GM18499 (cell line): Measurements from ENCODE around the gene PXMP2.

Experiments used
- ATAC-seq: cut with Tn5 transposase; IDR thresholded peaks from one replicate; pipeline ENCODE4 v1.9.1; 2021; ENCODE audit warnings: moderate number of reproducible peaks; ENCODE audit not compliant: insufficient read depth, unreplicated experiment

Gene PXMP2

DNA sequence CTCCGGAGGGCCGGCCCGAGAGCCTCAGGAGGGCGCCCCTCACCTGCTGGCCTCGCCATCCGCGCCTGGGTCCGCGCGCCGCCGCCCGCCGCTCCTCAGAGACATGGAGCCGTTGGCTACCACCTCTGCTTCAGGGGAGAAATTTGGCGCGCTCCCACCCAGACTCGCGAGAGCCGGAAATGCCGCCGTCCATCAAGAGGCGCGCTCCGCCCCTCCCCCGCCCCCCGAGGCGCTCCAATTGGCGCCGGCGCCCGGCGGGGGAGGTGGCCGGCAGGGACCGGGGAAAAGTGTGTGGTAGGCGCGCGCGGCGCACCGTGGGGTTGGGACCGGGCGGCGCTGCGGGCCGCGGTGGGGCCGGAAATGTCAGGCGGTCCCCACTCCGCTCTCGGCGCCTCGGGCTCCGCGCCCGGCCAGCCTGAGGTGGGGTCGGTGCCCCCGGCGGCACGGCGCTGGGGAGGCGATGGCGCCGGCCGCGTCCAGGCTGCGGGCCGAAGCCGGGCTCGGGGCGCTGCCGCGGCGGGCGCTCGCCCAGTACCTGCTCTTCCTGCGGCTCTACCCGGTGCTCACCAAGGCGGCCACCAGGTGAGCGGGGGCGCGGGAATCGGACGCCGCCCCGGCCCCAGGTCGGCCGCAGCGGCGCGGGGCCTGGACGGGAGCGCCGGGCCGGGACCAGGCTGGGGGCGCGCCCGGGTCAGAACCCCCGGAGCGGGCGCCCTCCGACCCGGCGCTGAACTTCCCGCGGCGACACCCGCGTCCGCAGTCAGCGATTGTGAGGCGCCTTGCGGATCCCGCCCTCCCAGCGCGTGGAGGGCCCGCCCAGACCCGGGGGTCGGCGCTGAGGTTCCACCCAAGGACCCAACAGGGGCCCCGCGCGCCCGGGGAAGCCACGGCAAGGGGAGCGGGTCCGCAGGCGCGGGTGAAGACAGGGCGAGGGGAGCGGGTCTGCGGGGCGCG, at the start of gene PXMP2, which contains the start of gene POLE:
Gene PXMP2 (plus strand): TSS at position 377 of the 954 bp plus-strand sequence. CDS start 84 bp downstream, at position 461.
Gene POLE (minus strand): TSS at position 132 of the 954 bp plus-strand sequence. CDS start 27 bp downstream, at position 105.
- ATAC-seq, result peak; percentile 84

DNA sequence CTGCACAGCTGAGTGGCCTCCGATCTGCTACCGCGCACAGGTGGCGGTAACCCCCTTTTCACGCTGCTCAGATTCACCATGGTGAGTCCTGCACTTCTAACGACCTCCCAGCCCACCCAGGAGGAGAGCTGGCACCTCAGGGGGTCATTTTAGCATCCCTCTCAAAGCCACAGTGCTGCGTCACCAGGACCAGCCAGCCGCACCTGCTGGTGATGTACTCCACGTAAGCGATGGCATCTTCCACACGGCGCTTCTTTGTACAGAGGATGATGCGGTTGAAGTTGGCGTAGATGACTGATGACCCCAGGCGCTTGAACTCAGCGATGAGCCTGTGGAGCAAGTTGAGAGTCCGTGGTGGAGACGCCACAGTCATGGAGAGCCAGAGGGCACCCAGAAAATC, 49.6 kb upstream of the PXMP2 start:
- ATAC-seq, result no peak

DNA sequence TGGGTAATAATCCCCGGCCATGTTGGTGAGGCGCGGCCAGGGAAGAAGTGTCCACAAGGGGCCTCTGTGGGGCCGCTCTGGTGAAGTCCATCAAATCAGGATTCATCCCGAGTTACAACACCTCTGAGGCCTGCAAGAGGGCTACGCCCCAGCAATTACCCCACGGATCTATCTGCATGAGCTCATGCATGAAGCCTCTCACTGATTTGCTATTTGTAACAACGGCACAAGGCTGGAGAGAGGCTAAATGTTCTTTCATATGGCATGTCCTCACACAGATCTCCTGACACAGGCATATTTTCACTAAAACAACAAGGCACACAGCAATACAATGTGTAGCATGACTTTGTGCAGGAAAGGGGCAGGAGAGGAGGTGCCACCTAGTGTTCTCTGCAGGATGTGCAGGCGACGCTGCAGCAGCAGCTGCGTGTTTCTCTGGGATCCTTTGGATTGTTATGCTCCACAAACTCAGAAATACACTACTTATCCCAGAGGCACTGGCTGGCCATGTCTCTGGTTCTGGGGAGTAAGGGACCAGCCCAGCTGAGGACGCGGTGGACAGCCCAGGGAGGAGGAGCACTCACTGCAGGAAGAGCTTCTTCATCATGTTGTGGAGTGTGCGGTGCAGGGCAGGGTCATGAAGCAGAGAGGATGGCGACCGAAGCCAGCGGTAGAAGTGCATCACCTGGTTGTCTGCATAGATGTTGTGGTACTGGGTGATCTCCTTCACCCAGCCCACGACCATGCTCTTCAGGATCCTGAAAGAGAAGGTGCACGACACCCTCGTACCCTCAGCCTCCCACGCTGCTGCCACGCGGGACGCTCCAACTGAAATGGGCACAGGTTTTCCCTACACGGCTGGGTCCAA, 48.6 kb upstream of the PXMP2 start:
- no peak for ATAC-seq

DNA sequence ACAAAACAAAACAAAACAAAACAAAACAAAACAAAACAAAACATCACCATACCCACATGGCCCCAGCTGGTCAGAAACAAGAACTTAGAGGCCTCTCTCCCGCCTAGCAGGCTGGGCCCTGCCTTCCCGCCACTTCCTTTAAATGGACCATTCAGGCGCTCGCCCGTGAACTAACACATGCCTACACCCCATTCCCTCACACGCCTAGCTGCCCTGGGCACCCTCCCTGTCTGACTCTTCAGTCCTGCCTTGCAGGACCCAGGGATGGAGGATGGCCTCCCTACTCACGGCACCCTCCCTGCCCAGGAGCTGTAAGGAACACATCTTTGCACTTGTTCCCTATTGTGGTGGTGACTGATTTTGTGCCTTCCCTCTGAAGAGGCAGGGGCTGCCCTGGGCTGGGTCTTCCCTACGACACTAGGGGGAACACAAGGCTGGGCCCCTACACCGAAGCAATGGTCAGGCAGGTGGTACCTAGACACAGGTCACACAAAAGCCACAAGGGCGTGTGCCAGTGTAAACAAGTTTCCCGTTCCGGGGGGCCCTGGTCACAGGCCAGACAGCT, 47.3 kb upstream of the PXMP2 start:
- no peak for ATAC-seq

DNA sequence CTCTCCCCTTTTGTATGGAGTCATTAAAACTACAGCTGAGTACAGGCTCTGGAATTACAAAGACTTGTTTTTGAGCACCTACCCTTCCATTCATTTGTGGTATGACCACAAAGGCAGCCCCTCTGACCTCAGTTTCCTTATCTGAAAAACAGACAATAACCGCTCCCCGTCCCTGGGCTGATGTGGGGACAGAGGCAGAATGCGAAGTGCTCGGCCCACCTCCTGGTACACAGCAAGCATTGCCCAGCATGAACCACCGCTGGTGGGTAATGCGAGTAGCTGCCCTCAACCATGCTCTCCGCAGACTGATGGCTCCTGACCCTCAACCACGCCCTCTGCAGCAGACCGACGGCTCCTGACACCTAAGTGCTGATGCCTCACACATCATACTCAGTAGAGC, 46.5 kb upstream of the PXMP2 start:
- ATAC-seq, result no peak

DNA sequence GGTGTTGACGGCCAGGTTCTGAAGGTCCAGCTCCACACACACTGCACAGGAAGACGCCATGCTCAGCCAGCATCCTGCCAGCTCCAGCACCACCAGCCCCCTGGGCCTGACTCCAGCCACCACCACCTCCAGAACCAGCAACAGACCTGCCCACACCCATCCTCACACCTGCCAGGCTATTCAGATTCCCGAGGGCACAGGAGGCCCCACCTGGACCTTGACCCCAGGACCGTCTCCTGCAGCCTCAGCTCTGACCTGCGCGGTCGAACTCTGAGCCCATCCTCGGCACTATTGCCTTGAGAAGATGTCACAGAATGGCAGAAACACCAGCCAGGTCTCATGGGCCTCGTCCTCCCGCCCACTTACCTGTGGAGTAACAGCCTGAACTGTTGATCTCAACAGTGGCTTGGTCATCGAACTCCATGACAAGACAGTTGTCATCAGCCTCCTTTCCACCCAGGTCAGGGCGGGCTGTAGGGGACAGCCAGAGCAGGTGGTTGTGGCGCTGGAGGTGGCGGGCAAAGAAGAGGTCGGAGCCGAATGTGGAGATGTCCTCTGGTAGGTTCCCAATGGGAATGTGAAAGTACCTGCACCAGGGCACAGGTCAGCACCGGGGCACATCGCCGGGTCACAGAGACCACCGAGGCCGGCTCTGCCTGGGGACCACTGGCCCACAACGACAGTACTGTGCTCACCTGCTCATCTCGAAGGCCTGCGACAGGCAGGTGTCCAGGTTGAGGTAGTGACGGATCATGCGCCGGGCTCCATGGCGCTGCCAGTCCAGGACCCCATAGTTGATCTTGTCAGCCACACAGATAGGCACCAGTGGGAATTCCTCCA, 45.4 kb upstream of the PXMP2 start:
- ATAC-seq, result no peak

DNA sequence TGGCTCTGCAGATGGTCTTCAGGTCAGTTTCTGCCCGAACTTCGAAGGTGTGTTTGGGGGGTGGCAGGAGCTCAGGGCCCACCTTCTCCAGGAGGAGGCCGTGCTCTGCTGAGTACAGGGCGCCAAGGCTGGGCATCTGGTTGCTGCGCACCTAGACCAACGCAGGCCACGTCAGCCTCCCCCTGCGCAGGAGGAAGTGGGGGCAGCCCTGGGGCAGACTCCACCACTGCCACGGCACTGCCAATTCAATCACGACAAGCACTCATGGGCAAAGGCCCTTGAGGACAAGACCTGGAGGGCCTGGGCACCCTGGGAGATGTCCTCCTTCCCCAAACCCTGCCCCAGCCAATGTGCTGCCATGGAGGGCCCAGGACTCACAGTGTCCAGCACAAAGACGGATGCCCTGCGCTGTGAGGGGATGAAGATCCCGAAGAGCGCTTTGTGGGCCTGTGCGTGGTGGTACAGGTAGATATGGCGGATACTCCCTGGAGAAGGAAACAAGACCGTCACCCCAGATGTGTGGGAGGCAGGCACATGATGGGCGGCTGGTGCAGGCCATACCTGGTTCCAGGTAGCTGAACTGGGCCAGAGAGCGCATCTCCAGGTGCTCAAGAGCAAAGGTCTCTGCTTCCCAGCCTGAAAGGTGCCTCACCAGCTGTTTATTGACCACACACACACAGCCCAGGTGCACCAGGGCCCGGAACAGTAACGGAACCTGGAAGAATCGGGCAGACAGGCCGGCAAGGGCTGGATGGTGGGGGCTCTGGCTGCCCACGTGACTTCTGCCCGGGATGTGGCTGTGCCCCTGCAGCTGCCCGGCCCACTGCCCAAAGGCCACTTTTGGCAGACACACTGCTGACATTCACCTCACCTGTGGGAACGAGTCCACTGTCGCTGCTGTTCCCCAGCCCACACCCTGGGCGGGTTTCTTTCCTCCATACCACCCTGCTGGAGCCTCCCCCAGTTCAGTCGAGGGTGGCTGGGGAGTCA, 44.2 kb upstream of the PXMP2 start:
- ATAC-seq, result no peak

DNA sequence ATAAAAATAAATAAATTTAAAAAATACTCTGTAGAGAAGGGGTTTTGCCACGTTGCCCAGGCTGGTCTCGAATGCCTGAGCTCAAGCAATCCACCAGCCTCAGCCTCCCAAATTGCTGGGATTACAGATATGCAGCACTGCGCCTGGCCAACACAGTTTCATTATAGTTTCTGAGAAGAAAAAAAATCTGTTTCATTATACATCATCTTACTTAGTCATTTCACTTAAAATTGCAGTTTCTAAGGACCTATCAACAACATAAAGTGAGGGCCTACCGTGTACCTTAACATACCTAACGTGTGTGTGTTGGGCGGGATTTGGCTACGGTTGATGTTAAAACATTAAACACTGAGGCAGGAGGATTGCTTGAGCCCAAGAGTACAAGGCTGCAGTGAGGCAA, 40.5 kb upstream of the PXMP2 start:
- ATAC-seq, result no peak

DNA sequence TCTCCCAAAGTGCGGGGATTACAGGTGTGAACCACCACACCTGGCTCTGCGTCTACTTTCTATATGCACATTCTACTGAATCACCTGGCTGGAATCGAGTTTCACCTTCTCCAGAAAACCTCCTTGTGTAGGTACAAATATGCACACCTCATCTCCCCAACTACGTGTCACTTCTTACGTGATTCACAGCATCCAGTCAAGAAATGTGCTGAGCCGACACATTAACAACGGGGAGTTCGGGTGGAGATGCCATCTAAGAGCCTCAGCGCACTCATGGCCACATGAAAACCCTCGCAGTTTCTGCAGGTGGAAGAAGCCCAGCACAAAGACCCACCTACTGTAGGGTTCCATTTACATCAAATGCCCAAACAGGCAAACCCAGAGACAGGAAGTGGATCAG, 39.5 kb upstream of the PXMP2 start:
- ATAC-seq, result no peak

DNA sequence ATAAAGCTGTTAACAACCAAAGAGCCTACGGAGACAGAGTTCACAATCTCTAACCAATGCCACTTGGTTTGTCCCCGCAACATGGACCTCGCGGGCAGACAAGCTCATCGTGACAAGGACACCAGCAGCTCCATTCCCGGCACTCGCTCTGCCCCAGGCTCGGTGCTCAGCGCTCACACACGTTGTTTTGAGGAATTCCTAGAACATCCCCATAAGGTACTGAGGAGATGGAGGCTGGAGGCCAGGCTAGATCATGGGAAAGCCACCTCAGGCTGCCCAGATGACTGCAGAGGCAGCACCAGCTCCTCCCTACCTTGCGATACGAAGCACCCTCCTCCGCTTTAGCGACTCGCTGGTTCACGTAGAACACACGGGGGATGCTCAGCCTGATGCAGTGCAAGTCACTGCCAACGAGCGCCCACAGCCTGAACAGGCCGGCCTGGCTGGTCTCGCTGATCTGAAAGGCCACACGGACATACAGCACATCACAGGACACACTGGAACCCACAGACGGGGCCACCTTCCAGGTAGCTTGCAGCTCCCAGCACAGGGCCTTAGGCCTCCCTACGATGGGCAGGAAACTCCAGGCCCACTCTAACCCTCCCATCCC, 38.7 kb upstream of the PXMP2 start:
- no peak for ATAC-seq

DNA sequence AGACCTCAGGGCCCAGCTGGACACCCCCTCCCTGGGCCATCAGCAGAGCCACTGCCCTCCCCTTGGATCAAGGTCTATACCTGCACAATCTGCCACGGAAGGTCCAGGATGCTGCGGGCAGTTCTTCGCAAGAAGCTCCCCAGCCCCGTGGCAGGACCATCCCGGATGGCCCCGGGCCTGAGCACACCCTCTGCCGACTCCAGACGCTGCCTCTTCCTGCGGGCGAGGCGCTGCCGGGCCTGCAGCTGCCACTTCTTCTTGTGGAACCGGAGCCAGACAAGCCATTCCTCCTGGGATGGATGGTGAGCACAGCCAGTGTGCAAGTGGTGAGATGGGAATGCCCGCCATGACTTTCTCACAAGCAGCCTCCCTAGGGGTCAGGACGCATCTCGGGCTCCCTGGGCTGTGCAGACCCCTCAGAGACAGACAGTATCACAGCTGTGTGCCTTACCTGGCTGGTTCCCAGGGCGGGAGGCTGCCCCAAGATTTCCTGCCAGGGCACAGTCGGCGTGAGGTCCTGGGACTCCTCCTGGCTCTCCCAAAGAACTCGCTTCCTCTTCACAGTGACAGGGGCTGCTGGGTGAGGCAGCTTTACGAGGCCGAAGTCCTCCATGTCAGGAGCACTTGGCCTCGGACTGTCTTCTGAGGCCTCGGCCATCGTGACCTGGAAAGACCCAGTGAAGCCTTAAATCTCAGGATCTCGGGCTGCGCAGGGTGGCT, 38.0 kb upstream of the PXMP2 start:
- no peak for ATAC-seq

DNA sequence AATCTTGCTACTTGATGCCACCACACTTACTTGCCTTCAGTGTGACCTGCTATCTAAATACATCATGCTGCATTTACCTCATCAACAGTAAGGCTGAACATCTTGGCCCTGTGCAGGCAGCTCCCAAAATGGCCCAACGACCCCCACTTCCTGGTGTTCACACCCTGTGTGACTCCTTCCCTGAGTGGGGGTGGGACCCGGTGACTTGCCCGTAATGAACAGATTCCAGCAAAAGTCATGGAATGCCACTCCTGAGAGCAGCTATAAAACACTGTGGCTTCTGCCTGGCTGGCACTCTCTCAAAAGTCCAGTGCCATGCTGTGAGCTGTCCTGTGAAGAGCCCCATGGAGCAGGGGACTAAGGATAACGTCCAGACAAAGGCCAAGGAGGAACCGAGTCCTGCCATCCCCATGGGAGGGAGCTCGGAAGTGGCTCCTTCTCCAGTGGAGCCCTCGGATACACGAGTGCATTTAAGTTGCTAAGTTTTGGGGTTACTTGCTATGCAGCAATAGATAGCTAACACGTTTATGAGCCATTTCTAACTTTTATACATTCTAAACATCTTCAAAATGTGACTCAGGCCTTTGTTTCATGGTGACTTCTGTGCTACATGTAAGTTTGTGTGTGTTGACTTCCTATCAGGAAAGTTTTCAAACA, 35.8 kb upstream of the PXMP2 start:
- ATAC-seq, result no peak

DNA sequence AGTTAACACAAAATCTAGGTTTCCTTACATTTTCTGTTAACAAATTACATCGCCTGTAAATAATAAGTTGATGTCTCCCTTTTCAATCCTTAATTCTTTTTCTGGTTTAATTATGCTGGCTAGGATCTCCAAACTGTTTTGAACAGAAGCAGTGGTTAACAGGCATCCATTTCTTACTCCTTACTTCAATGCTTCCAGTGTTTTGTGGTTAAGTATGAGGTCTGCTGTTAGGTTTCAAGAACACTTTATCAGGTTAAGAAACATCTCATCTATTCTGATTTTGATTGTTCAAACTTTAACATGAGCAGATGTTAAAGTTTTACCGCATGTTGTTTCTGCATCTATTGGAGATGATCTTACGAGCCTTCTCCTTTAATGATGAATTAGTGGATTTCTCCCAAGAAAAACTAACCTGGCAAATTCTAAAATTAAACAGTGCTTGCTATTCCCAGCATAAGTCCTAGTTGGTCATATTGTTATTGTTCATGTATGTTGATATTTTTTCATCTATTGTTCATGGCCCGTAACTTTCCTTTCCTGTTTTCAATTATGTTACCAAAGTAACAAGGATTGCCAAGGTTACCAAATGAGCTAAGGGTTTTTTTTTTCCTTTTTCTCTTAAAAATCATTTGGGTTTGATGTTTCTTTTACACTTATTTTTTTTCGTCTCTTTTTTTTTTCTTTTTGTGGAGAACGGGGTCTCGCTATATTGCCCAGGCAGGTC, 33.7 kb upstream of the PXMP2 start:
- ATAC-seq, result no peak

DNA sequence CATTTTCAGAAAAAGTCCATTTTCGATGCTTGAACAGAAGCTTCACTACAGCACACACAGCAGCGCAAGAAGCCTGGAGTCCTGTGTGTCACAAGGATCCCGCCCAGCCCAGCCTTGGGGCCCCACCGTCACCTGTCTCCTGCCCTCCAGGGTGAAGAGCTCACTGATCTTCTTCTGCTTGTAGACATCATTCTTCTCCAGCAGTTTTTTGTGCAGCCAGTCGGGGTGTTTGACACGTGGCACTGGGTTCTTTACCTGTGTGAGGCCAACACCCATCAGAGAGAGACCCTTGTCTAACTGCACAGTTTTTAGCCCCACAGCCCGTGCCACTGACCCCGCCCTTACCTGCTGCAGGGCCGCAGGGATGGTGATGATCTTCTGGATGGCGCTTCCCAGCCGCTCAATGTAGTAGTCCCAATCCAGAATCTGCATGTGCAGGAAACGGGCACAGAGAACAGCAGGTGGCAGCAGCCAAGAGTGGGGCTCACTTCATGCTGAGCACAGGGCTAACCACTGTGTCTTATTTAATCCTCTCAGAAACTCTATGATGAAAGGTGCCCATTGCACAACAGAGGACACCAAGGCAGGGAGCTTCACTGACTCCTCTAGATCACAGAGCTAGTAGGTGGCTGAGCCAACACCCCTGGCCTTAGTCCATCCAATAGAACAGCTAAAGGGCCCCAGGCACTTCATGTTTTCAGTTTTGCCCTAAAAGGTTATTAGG, 30.2 kb upstream of the PXMP2 start:
- no peak for ATAC-seq

DNA sequence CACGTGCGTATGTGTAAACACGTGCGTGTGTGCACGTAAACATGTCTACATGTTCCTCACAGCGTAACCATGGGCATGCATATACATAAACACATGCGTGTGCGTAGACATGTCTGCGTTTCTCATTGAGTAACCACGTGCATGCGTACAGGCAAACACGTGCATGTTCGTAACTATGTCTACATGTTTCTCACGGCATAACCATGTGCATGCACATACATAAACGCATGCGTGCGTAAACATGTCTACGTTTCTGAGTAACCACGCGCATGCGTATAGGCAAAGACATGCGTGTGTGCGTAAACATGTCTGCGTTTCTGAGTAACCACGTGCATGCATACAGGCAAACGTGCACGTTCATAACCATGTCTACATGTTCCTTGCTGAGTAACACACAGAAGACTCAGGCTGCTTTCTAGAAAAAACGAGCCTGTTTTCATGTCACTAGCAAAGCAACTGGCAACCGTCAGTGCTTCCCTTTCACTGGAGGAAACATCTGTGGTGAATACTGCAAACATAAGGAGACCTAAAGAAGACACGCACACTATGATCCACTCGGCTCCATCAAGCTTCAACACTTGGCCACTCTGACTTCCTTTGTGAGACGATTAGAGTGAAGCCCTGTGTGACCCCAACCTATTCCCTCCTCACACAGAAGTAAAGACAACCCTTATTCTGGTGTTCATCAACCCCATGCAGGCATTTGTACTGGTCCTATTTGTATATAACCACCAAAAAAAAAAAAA, 29.1 kb upstream of the PXMP2 start:
- no peak for ATAC-seq
